GM12873 (cell line): ENCODE measurements around the gene WDTC1.

ENCODE experiments used
- TF ChIP-seq, protein P1 (sequence below): IDR thresholded peaks from 2 replicates; pipeline ENCODE4 v1.5.1; 2012; ENCODE audit warnings: low read depth, mild to moderate bottlenecking, moderate library complexity, low read length, control low read depth; ENCODE audit not compliant: insufficient read depth; ENCODE audit errors: missing control alignments

The WDTC1 gene

DNA sequence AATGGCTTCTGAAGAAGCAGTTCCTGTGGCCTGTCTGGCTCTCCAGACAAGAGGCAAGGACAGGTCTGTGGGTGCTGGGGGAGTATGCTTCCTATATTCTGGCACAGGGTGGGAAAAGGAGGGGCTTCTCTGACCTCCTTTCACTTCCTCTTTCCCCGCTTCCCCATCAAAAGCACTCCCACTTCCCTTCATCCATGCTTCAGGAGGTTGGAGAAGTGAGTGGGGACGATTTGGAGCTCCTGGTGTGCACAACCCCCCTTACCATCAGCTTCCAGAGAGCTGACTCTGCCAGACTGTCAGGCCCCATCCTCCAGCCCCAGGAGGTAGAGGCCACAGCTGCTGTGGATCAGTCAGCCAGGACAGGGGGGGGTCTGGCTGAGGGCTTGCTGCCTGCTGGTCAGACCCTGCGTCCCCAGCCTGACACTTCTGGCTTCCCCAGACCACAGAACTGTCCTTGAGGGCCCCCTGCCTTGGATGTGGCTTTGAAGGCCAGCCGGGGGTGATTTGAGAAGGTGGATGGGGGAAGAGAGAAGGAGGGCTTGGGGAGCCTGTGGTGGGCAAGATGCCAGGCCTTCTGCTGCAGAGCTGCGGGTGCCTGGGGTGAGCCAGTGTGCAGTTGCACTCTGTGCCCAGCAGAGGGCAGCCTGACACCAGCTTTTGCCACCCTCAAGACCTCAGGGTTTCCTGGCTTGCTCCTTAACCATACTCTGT lies 66.1 kb downstream of the WDTC1 start:
- TF ChIP-seq, protein P1, sequence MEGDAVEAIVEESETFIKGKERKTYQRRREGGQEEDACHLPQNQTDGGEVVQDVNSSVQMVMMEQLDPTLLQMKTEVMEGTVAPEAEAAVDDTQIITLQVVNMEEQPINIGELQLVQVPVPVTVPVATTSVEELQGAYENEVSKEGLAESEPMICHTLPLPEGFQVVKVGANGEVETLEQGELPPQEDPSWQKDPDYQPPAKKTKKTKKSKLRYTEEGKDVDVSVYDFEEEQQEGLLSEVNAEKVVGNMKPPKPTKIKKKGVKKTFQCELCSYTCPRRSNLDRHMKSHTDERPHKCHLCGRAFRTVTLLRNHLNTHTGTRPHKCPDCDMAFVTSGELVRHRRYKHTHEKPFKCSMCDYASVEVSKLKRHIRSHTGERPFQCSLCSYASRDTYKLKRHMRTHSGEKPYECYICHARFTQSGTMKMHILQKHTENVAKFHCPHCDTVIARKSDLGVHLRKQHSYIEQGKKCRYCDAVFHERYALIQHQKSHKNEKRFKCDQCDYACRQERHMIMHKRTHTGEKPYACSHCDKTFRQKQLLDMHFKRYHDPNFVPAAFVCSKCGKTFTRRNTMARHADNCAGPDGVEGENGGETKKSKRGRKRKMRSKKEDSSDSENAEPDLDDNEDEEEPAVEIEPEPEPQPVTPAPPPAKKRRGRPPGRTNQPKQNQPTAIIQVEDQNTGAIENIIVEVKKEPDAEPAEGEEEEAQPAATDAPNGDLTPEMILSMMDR: peak; percentile 100

DNA sequence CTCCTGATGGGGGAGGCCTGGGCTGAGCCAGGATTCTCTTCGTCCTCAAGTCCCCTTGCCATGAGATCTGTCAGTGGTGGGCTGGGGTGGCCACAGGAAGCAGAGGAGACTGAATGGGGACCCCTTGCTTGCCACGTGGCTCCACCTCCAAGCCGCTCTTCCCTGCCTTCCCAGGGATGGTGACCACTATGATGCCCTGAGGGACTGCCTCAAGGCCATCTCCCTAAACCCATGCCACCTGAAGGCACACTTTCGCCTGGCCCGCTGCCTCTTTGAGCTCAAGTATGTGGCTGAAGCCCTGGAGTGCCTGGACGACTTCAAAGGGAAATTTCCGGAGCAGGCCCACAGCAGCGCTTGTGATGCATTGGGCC lies 66.6 kb downstream of the WDTC1 start:
- TF ChIP-seq, protein P1: no peak

DNA sequence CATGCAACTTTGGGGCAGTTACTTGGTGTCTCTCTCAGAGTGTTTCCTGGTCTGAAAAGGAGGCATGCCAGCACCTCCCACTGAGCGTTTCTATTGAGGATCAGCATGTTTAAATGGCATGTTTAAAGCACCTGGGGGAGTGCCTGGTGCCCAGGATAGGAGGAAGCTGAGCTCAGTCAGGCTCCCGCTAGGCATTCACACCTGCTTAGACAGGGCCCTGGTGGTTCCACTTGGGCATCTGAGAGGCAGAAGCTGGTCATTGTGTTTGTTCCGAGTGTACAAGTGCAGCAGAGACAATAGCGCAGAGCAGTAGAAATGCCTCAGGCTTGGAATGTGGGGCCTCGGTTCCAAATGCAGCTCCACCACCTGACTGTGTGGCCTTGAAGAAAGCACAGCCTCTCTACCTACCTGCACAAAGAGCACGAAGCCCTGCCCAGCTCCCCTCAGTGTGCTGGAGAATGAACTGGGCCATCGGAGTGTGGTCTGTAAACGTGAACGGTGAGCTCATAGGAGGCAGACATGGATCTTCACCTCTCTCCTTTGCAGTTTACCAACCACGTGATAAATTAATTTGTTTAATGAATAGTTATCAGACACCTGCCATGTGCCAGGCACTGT lies 67.3 kb downstream of the WDTC1 start:
- TF ChIP-seq, protein P1: no peak

DNA sequence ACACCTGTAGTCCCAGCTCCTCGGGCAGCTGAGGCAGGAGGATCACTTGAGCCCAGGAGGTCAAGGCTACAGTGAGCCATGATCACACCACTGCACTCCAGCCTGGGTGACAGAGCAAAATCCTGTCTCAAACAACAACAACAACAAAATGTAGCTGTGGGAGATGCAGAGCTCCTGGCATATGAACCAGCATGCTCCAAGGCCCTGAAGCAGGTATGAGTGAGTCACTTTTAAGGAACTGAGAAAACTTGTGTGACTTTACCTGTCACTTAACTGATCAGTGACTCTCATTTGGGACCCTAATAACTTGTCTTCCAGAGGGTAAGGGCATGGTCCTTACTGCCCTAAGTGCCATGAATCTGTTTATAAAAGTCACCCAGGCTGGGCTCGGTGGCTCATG lies 68.2 kb downstream of the WDTC1 start:
- TF ChIP-seq, protein P1: no peak

DNA sequence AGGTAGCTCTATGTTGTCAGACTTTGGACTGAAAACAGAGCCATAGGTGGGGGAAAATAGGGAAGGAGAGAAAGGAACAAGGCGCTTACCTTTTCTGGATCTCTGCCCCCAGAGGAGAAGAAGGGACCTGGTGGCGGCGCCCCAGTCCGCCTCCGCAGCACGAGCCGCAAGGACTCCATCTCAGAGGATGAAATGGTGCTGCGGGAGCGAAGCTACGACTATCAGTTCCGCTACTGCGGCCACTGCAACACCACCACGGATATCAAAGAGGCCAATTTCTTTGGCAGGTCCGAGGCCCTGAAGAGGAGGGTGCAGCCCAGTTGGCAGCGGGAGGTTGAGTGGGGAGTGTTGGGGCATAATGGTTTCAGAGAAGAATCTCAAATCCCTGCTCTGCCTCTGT lies 69.1 kb downstream of the WDTC1 start:
- TF ChIP-seq, protein P1: no peak

DNA sequence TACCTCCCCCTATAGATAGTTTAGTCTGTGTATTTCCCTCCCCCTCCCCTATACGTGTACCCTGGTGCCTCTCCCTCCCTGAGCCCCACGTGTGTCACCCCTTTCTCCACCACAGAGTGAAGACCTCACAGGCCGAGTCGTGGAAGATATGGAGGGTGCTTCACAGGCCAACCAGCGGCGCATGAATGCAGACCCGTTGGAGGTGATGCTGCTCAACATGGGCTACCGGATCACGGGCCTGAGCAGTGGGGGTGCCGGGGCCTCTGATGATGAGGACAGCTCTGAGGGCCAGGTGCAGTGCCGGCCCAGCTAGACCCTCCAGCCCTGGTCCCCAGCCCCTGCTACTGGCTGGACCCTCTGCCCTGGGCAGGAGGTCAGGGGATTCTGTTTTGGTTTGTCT lies 71.6 kb downstream of the WDTC1 start:
- TF ChIP-seq, protein P1: no peak

DNA sequence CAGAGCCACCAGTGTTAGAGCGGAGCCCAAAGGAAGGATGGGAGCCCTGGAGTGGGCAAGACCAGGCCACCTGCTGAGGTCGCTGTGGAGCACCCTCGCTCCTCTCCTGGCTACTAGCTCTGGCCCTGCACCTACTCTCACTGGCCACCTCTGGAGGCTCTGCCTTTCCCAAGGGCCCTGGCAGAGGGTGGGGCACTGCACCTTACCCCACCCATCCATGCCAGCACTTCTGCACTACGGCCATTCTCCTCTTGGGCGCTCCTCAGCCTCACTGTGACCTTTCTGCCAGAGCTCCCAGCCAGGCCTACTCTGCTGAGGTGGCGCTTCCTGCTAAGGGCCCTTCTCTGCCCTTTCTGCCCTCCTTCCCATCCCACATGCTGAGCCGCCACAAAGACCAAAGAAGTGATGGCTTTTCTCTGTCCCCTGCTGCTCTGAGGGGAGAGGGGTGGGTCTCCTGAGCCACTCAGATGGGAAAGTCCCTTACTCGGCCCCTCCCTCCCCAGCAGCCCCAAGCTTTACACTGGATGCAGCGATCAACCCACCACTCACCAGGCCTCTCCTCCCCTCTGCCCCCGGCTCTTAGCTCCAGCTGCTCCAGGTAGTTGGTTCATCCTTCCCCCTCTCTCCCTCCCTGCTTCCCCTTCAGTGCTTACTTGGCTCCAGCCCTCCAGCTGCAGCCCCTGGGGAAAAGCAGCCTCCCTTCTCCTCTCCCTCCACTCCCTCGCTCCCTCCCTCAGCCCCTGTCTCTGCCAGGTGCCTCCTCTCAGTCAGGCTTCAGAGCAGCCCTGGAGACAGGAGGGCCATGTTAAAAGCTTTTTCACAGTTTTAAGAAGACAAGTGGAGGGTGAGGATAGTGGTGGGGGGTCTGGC lies 72.7 kb downstream of the WDTC1 start:
- TF ChIP-seq, protein P1: no peak
